ENCODE data around the gene NUDT9. TPM values are rescaled to one million over a fixed set of nuclear protein-coding genes. Genes with fewer than 3 reads are reported as not detected.
A peak's percentile ranks its signal among the peaks of the same experiment; 100 is the strongest.
"Not testable (repeated sequence)": the region's sequence is repeated elsewhere in the genome, so short reads cannot be mapped to it uniquely, and the experiment has no call there.

The NUDT9 gene
- total RNA-seq, 4 donors from 2014 or later: 23.1 to 40.9 (median 39.0) TPM

GRCh38 chr4:87391576-87392054 is 30.8 kb upstream of the NUDT9 start:
- Histone ChIP-seq H3K9me3 (peaks cover 0 to 4% of the 10 kb centered on the region in 2 donors), H3K27me3 (no peaks in the 10 kb centered on the region), H3K4me1 (no peaks in the 10 kb centered on the region), H3K4me3 (peak overlapping the region; percentile 54 to 59), H3K27ac (peak overlapping the region; percentile 94 to 97), H3K36me3 (no peaks in the 10 kb centered on the region)
- intact Hi-C loops (cut with DNase I; ENCODE audit: low total_unique reads): no loop called here
- TF ChIP-seq POLR2A (IDR thresholded peaks at IDR 0.05): no peak
- TF ChIP-seq CTCF (IDR thresholded peaks at IDR 0.05): no peak
- no peak for DNase-seq

GRCh38 chr4:87392183-87392582 is 30.2 kb upstream of the NUDT9 start:
- TF ChIP-seq CTCF (IDR thresholded peaks at IDR 0.05): no peak
- TF ChIP-seq POLR2A (IDR thresholded peaks at IDR 0.05): no peak
- DNase-seq: no peak
- Histone ChIP-seq H3K4me1 (no peaks in the 10 kb centered on the region), H3K4me3 (peak overlapping the region in 1 of 2 donors; percentile 59), H3K36me3 (no peaks in the 10 kb centered on the region), H3K9me3 (peaks cover 0 to 4% of the 10 kb centered on the region in 2 donors), H3K27ac (peak overlapping the region; percentile 94 to 97), H3K27me3 (no peaks in the 10 kb centered on the region)
- intact Hi-C loops (cut with DNase I; ENCODE audit: low total_unique reads): no loop called here

DNA sequence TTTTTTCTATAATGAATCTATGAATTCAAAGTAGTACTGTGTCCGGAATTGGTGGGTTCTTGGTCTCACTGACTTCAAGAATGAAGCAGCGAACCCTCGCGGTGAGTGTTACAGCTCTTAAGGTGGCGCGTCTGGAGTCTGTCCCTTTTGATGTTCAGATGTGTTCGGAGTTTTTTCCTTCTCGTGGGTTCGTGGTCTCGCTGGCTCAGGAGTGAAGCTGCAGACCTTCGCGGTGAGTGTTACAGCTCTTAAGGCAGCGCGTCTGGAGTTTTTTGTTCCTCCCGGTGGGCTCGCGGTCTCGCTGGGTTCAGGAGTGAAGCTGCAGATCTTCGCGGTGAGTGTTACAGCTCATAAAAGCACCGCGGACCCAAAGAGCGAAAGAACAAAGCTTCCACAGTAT is 27.3 kb upstream of the NUDT9 start:
- H3K27ac ChIP-seq; intact Hi-C loops (cut with DNase I; ENCODE audit: low total_unique reads); H3K9me3 ChIP-seq; H3K4me3 ChIP-seq; H3K36me3 ChIP-seq; H3K4me1 ChIP-seq; H3K27me3 ChIP-seq; DNase-seq: not testable (repeated sequence)

DNA sequence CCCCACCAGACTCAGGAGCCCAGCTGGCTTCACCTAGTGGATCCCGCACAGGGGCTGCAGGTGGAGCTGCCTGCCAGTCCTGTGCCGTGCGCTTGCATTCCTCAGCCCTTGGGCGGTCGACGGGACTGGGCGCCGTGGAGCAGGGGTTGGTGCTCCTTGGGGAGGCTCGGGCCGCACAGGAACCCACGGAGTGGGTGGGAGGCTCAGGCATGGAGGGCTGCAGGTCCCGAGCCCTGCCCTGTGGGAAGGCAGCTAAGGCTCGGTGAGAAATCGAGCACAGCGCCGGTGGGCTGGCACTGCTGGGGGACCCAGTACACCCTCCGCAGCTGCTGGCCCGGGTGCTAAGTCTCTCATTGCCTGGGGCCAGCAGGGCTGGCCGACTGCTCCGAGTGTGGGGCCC is 26.5 kb upstream of the NUDT9 start:
- H3K27ac ChIP-seq; H3K4me1 ChIP-seq; H3K36me3 ChIP-seq; H3K27me3 ChIP-seq; intact Hi-C loops (cut with DNase I; ENCODE audit: low total_unique reads); H3K4me3 ChIP-seq; DNase-seq; H3K9me3 ChIP-seq: not testable (repeated sequence)

GRCh38 chr4:87399148-87399547 is 23.2 kb upstream of the NUDT9 start:
- H3K36me3 ChIP-seq: no peaks in the 10 kb centered on the region
- intact Hi-C loops (cut with DNase I; ENCODE audit: low total_unique reads): no loop called here
- no peak for DNase-seq
- no peak overlapping the region for H3K4me3 ChIP-seq
- no peaks in the 10 kb centered on the region for H3K9me3 ChIP-seq
- H3K4me1 ChIP-seq: no peaks in the 10 kb centered on the region
- H3K27ac ChIP-seq: no peak overlapping the region
- no peak for TF ChIP-seq POLR2A (IDR thresholded peaks at IDR 0.05)
- no peak for TF ChIP-seq CTCF (IDR thresholded peaks at IDR 0.05)
- no peaks in the 10 kb centered on the region for H3K27me3 ChIP-seq

GRCh38 chr4:87399954-87400353 is 22.4 kb upstream of the NUDT9 start:
- TF ChIP-seq POLR2A (IDR thresholded peaks at IDR 0.05): no peak
- TF ChIP-seq CTCF (IDR thresholded peaks at IDR 0.05): no peak
- Histone ChIP-seq H3K9me3 (no peaks in the 10 kb centered on the region), H3K27ac (no peak overlapping the region), H3K4me1 (no peaks in the 10 kb centered on the region), H3K4me3 (no peak overlapping the region), H3K36me3 (no peaks in the 10 kb centered on the region), H3K27me3 (no peaks in the 10 kb centered on the region)
- intact Hi-C loops (cut with DNase I; ENCODE audit: low total_unique reads): no loop called here
- no peak for DNase-seq

DNA sequence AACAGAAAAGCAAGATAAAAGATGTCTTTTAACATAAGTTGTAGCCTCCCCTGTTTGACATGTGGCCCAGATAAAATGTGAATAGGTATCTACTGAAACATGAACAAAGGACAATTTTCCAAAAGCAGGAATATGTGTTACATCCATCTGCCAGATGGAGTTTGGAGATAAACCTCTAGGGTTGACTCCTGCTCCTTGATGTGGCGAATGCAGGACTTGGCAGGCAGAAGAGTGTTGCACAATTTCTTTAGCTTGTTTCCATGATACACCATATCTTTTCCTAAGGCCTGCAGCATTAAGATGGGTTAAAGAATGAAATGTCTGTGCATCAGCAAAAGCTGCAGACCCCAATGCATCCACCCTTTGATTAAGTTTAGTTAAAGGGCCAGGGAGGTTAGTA is 18.6 kb upstream of the NUDT9 start:
- intact Hi-C loops (cut with DNase I; ENCODE audit: low total_unique reads); H3K4me3 ChIP-seq; H3K27me3 ChIP-seq; H3K9me3 ChIP-seq; DNase-seq; H3K4me1 ChIP-seq; H3K36me3 ChIP-seq; H3K27ac ChIP-seq: not testable (repeated sequence)
